Neural cell (in vitro differentiated cells): ENCODE results near the gene RUBCNL. TPM values are rescaled to one million over a fixed set of nuclear protein-coding genes. Genes with fewer than 3 reads are reported as not detected.

Experiments used
- H2AFZ ChIP-seq: fragments of 200-600, 300-800 bp; sonication (generic), shearing (Covaris generic); 2 replicates; pipeline ENCODE4 v1.6.0; 2014; ENCODE audit warnings: low read depth, mild to moderate bottlenecking, antibody characterized with exemption, low read length, moderate library complexity
- H3F3A ChIP-seq: fragments of 200-600 bp; shearing (Covaris generic); 2 replicates; pipeline ENCODE4 v1.6.1; 2016; ENCODE audit warnings: mild to moderate bottlenecking, moderate library complexity, mixed read lengths, antibody characterized with exemption, low read length; ENCODE audit not compliant: insufficient read depth, poor library complexity, severe bottlenecking
- H3K27ac ChIP-seq: fragments of 200-600, 300-800 bp; sonication (generic), shearing (Covaris generic); 2 replicates; pipeline ENCODE4 v1.5.1; 2014; ENCODE audit warnings: mild to moderate bottlenecking, low read length, moderate library complexity
- H3K27me3 ChIP-seq: fragments of 300-800, 200-600 bp; sonication (generic), shearing (Covaris generic); 2 replicates; pipeline ENCODE4 v1.6.0; 2014; ENCODE audit warnings: mild to moderate bottlenecking, low read depth, low read length, moderate library complexity; ENCODE audit not compliant: insufficient read depth
- H3K36me3 ChIP-seq: fragments of 300-800, 200-600 bp; sonication (generic), shearing (Covaris generic); 2 replicates; pipeline ENCODE4 v1.5.1; 2014; ENCODE audit warnings: mild to moderate bottlenecking, antibody characterized with exemption, low read length, moderate library complexity; ENCODE audit not compliant: insufficient read depth
- H3K4me2 ChIP-seq: fragments of 300-800, 200-600 bp; sonication (generic), shearing (Covaris generic); 2 replicates; pipeline ENCODE4 v1.6.0; 2014; ENCODE audit warnings: mild to moderate bottlenecking, low read length
- H3K4me3 ChIP-seq: fragments of 300-800, 200-600 bp; sonication (generic), shearing (Covaris generic); 2 replicates; pipeline ENCODE4 v1.5.1; 2014; ENCODE audit warnings: mild to moderate bottlenecking, low read length, moderate library complexity
- H3K79me2 ChIP-seq: fragments of 200-600 bp; shearing (Covaris generic); replicated peaks from 2 replicates; pipeline ENCODE4 v1.6.0; 2014; ENCODE audit warnings: mild to moderate bottlenecking, low read length, moderate library complexity; ENCODE audit not compliant: insufficient read depth
- H3K9ac ChIP-seq: fragments of 300-800, 200-600 bp; sonication (generic), shearing (Covaris generic); 2 replicates; pipeline ENCODE4 v1.6.1; 2016; ENCODE audit warnings: mild to moderate bottlenecking, low read length, mixed read lengths
- H3K9me2 ChIP-seq: fragments of 200-600 bp; shearing (Covaris generic); 2 replicates; pipeline ENCODE4 v1.6.1; 2016; ENCODE audit warnings: mild to moderate bottlenecking, low read length, mixed read lengths; ENCODE audit not compliant: insufficient read depth
- H3K9me3 ChIP-seq: fragments of 200-600, 300-800 bp; sonication (generic), shearing (Covaris generic); 2 replicates; pipeline ENCODE4 v1.6.1; 2016; ENCODE audit warnings: mild to moderate bottlenecking, mixed run types, low read length, moderate library complexity, mixed read lengths
- H4K20me1 ChIP-seq: fragments of 200-600 bp; shearing (Covaris generic); 2 replicates; pipeline ENCODE4 v1.6.1; 2016; ENCODE audit warnings: mild to moderate bottlenecking, mixed run types; ENCODE audit not compliant: insufficient read depth
- CTCF ChIP-seq: fragments of 450-650 bp; IDR thresholded peaks from 2 replicates; pipeline ENCODE4 v1.5.1; 2014; ENCODE audit warnings: antibody characterized with exemption, mild to moderate bottlenecking, moderate library complexity; ENCODE audit not compliant: poor library complexity, severe bottlenecking
- EP300 ChIP-seq: fragments of 450-650 bp; conservative IDR thresholded peaks from 2 replicates; pipeline ENCODE4 v1.6.1; 2014; ENCODE audit warnings: antibody characterized with exemption, mild to moderate bottlenecking, moderate library complexity; ENCODE audit not compliant: poor library complexity, severe bottlenecking
- EZH2 ChIP-seq: fragments of 200-600, 300-800 bp; shearing (Covaris generic), sonication (generic); IDR thresholded peaks from 2 replicates; pipeline ENCODE4 v1.6.1; 2014; ENCODE audit warnings: antibody characterized with exemption, low read length, borderline replicate concordance, mild to moderate bottlenecking; ENCODE audit not compliant: insufficient read depth, poor library complexity, severe bottlenecking
- MXI1 ChIP-seq: fragments of 450-650 bp; conservative IDR thresholded peaks from 2 replicates; pipeline ENCODE4 v1.6.1; 2014; ENCODE audit warnings: antibody characterized with exemption, mild to moderate bottlenecking; ENCODE audit not compliant: poor library complexity, severe bottlenecking
- POLR2AphosphoS5 ChIP-seq: IDR thresholded peaks from 2 replicates; pipeline ENCODE4 v1.6.1; 2012
- RAD21 ChIP-seq: fragments of 450-650 bp; conservative IDR thresholded peaks from 2 replicates; pipeline ENCODE4 v1.6.1; 2014; ENCODE audit warnings: antibody characterized with exemption, mild to moderate bottlenecking, moderate library complexity
- SMC3 ChIP-seq: fragments of 450-650 bp; conservative IDR thresholded peaks from 2 replicates; pipeline ENCODE4 v1.6.1; 2014; ENCODE audit warnings: antibody characterized with exemption, mild to moderate bottlenecking, moderate library complexity; ENCODE audit not compliant: poor library complexity
- TAF1 ChIP-seq: IDR thresholded peaks from 2 replicates; pipeline ENCODE4 v1.6.1; 2012; ENCODE audit warnings: low read depth
- polyA plus RNA-seq: library from polyadenylated mRNA; depleted of rRNA; stranded (reverse); fragments of >200 nt; gene quantifications from 2 replicates; pipeline ENCODE4 v1.2.3, GENCODE V29; 2014
- TF ChIP-seq, protein P1 (sequence below): IDR thresholded peaks from 2 replicates; pipeline ENCODE4 v1.6.1; 2012; ENCODE audit warnings: borderline replicate concordance

Gene RUBCNL
- polyA plus RNA-seq, 1 donor from 2014 or later = not detected

DNA sequence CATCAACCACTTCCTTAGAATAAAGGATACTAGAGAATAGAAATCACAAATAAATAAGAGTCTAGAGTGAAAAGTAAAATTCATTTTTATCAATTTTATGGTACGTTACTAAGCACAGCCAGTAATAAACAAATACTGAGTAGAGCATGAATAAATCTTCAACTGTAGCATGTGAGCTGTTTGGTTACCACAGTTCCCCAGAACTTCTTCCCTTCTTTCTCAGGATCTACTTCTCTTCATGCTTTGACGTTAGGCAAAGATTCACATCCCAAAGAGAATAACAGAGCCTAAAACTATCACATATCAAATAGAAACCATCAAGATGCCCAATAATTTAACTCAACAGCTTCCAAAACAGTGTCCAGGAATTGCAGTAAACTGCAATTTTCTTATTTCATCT is 7.4 kb downstream of the RUBCNL start:
- no peaks in the 10 kb centered on the region for H3K79me2 ChIP-seq
- no peak for TF ChIP-seq POLR2AphosphoS5
- TF ChIP-seq CTCF = no peak
- TF ChIP-seq EZH2 = no peak
- TF ChIP-seq SMC3 = no peak
- no peak overlapping the region for H3K4me3 ChIP-seq
- no peaks in the 10 kb centered on the region for H3K36me3 ChIP-seq
- H3F3A ChIP-seq = no peaks in the 10 kb centered on the region
- no peaks in the 10 kb centered on the region for H3K9me2 ChIP-seq
- no peaks in the 10 kb centered on the region for H3K27me3 ChIP-seq
- no peak overlapping the region for H3K27ac ChIP-seq
- no peak overlapping the region for H3K4me2 ChIP-seq
- no peaks in the 10 kb centered on the region for H3K9me3 ChIP-seq
- H4K20me1 ChIP-seq = no peaks in the 10 kb centered on the region
- H2AFZ ChIP-seq = no peak overlapping the region
- no peak overlapping the region for H3K9ac ChIP-seq

DNA sequence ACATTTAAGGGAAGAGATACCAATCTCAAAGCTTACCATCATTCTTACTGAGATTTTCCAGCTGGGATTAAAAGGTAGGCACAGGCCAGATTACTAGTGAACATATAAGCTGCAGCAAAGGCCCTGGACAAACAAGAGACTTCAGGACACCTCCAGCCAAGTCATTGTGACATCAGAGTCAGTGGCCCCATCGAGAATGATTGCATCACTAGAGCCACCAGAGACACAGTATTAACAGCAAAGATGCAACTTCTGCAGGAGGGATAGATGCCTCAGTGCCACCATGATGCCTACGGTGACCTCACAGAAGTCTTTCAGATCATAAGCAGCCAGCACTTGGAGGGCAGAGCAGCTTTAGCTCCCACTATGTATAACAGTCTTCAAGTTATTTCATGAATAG is 8.6 kb downstream of the RUBCNL start:
- H3K27me3 ChIP-seq = no peaks in the 10 kb centered on the region
- H4K20me1 ChIP-seq = no peaks in the 10 kb centered on the region
- no peaks in the 10 kb centered on the region for H3K9me3 ChIP-seq
- no peaks in the 10 kb centered on the region for H3F3A ChIP-seq
- H3K36me3 ChIP-seq = no peaks in the 10 kb centered on the region
- H3K79me2 ChIP-seq = no peaks in the 10 kb centered on the region
- no peak overlapping the region for H3K27ac ChIP-seq
- no peak overlapping the region for H3K4me3 ChIP-seq
- H3K9me2 ChIP-seq = no peaks in the 10 kb centered on the region
- TF ChIP-seq SMC3 (no peak), TAF1 (no peak), EZH2 (no peak), POLR2AphosphoS5 (no peak), RAD21 (no peak), MXI1 (no peak)
- TF ChIP-seq, protein P1, sequence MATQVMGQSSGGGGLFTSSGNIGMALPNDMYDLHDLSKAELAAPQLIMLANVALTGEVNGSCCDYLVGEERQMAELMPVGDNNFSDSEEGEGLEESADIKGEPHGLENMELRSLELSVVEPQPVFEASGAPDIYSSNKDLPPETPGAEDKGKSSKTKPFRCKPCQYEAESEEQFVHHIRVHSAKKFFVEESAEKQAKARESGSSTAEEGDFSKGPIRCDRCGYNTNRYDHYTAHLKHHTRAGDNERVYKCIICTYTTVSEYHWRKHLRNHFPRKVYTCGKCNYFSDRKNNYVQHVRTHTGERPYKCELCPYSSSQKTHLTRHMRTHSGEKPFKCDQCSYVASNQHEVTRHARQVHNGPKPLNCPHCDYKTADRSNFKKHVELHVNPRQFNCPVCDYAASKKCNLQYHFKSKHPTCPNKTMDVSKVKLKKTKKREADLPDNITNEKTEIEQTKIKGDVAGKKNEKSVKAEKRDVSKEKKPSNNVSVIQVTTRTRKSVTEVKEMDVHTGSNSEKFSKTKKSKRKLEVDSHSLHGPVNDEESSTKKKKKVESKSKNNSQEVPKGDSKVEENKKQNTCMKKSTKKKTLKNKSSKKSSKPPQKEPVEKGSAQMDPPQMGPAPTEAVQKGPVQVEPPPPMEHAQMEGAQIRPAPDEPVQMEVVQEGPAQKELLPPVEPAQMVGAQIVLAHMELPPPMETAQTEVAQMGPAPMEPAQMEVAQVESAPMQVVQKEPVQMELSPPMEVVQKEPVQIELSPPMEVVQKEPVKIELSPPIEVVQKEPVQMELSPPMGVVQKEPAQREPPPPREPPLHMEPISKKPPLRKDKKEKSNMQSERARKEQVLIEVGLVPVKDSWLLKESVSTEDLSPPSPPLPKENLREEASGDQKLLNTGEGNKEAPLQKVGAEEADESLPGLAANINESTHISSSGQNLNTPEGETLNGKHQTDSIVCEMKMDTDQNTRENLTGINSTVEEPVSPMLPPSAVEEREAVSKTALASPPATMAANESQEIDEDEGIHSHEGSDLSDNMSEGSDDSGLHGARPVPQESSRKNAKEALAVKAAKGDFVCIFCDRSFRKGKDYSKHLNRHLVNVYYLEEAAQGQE = no peak
- H3K9ac ChIP-seq = no peak overlapping the region
- H3K4me2 ChIP-seq = no peak overlapping the region
- no peak overlapping the region for H2AFZ ChIP-seq

GRCh38 chr13:46377554-46377953 is 9.5 kb downstream of the RUBCNL start:
- H2AFZ ChIP-seq = no peak overlapping the region
- TF ChIP-seq MXI1 (no peak), TAF1 (no peak), SMC3 (no peak), RAD21 (no peak), POLR2AphosphoS5 (no peak), EZH2 (no peak), CTCF (no peak), EP300 (no peak)
- TF ChIP-seq, protein P1 = no peak

More at GRCh38 chr13:46377554-46377953, 9.5 kb downstream of the RUBCNL start:
- Histone ChIP-seq H3K9ac (no peak overlapping the region), H3K4me3 (no peak overlapping the region), H4K20me1 (no peaks in the 10 kb centered on the region), H3K27ac (no peak overlapping the region), H3K79me2 (no peaks in the 10 kb centered on the region), H3K9me2 (no peaks in the 10 kb centered on the region), H3K9me3 (no peaks in the 10 kb centered on the region), H3K27me3 (no peaks in the 10 kb centered on the region), H3K4me2 (no peak overlapping the region), H3F3A (no peaks in the 10 kb centered on the region), H3K36me3 (no peaks in the 10 kb centered on the region)
